ENCODE data around the gene SULF2.

SULF2 gene

DNA sequence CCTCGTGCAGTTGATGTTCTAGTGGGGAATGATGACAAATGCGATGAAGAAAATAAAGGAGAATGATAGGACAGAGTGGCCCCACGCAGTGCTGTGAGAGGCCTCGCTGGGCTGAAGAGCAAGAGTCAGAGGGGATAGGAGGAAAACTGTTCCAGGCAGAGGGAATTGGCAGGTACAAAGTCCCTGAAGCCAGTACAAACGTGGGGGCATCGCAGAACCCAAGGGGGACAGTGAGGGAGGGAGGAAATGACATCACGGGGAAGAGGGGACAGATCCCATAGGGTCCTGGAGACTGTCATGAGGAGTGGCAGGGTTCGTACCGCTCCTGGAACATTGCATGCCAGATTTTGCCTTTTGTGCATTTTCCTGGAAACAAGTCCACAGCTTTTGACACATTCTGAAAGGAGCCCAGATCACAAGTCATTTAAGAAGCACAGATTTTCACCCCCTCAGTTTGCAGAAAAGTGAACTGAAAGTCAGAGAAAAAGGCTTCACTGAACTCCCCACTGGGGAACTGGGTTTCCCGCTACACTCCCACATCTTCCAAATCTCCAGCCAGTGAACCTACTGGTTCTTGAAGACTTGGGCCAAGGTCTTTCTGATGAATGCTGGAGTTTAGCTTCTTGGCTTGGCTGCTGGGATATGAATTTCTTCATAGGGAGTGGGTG lies 77.0 kb downstream of the SULF2 start:
- Histone ChIP-seq H3K27me3 (ENCODE audit: control insufficient read depth, insufficient read depth, low read length) (no peaks in the 10 kb centered on the region), H3K4me1 (ENCODE audit: control insufficient read depth, insufficient read depth, low read length) (no peaks in the 10 kb centered on the region), H3K4me3 (ENCODE audit: low read depth, low read length) (no peak overlapping the region), H3K36me3 (ENCODE audit: control insufficient read depth, insufficient read depth, low read length) (no peaks in the 10 kb centered on the region), H3K9ac (ENCODE audit: low read length) (no peak overlapping the region), H3K27ac (ENCODE audit: low read depth, low read length) (no peak overlapping the region), H3K9me3 (ENCODE audit: control insufficient read depth, insufficient read depth, low read depth, low read length) (no peaks in the 10 kb centered on the region)

DNA sequence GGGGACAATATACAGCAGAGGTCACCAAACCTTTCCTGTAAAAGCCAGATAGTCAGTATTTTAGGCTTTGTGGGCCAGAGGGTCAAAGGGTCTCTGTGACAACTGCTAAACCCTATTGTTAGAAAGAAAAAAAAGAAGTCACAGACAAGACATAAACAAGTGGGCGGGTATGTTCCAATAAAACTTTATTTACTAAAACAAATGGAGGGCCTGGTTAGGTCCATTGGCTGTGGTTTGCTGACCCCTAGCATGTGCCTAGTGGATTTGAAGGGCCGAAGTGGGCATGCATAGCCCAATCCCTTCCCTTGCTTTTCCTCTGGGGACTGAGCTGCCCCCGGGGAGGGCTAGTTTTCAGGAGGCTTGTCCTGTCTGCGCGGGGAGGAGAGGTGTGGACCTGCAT lies 78.9 kb downstream of the SULF2 start:
- Histone ChIP-seq H3K36me3 (ENCODE audit: control insufficient read depth, insufficient read depth, low read length) (peaks cover 7% of the 10 kb centered on the region), H3K27me3 (ENCODE audit: control insufficient read depth, insufficient read depth, low read length) (no peaks in the 10 kb centered on the region), H3K4me1 (ENCODE audit: control insufficient read depth, insufficient read depth, low read length) (no peaks in the 10 kb centered on the region), H3K27ac (ENCODE audit: low read depth, low read length) (no peak overlapping the region), H3K9ac (ENCODE audit: low read length) (no peak overlapping the region), H3K9me3 (ENCODE audit: control insufficient read depth, insufficient read depth, low read depth, low read length) (no peaks in the 10 kb centered on the region), H3K4me3 (ENCODE audit: low read depth, low read length) (no peak overlapping the region)

DNA sequence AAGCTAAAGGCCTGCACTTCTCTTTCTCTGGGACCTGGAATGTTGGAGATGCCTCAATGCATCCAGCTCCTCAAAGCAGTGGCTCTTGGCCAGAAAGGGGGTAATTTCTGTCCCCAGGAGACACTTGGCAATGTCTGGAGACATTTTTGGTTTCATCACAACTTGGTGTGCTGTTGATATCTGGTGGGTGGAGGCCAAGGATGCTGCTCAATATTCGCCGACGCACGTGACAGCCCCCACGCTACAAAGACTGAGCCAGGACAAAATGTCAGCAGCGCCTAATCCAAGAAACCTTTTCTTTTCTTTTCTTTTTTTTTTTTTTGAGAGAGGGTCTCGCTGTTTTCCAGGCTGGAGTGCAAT lies 79.8 kb downstream of the SULF2 start:
- no peak overlapping the region for H3K27ac ChIP-seq (ENCODE audit: low read depth, low read length)
- no peak overlapping the region for H3K4me3 ChIP-seq (ENCODE audit: low read depth, low read length)
- H3K36me3 ChIP-seq (ENCODE audit: control insufficient read depth, insufficient read depth, low read length): peaks cover 12% of the 10 kb centered on the region
- no peak overlapping the region for H3K9ac ChIP-seq (ENCODE audit: low read length)
- no peaks in the 10 kb centered on the region for H3K27me3 ChIP-seq (ENCODE audit: control insufficient read depth, insufficient read depth, low read length)
- no peaks in the 10 kb centered on the region for H3K9me3 ChIP-seq (ENCODE audit: control insufficient read depth, insufficient read depth, low read depth, low read length)
- no peaks in the 10 kb centered on the region for H3K4me1 ChIP-seq (ENCODE audit: control insufficient read depth, insufficient read depth, low read length)

DNA sequence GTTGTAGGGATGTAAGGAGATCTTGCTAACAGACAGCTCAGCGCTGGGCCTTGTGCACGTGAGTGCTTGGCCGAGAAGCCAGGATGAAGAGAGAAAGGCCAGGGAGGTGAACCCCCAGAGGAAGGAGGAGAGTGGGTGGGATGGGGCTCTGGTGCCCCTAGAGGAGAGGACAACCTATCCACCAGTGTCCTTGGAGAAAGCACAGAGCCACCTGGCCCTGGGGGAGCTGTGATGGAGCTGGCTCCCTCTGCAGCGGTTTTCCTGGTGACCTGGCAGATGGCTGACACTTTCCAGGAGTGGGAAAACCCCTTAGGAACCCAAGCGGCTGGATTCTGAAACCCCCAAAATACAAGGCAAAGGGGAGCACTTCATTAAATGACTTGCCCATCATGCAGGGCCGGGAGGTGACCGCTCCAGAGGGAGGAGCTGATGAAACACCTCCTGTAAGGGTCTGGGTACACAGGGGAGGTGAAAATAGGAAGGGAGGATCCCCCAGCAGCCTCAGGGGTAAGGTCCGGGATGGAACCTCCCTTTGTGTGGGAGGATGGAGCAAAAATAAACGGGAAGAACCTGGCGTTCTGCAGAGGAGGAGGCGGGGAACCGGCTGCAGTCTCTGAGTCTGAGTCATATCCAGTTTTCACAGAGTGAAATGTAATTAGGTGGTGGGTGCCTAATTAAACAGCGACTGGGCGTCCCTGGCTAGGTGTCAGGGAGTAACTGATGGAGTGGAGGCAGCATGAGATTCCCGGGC lies 80.4 kb downstream of the SULF2 start:
- no peaks in the 10 kb centered on the region for H3K27me3 ChIP-seq (ENCODE audit: control insufficient read depth, insufficient read depth, low read length)
- no peaks in the 10 kb centered on the region for H3K9me3 ChIP-seq (ENCODE audit: control insufficient read depth, insufficient read depth, low read depth, low read length)
- no peak overlapping the region for H3K27ac ChIP-seq (ENCODE audit: low read depth, low read length)
- no peak overlapping the region for H3K9ac ChIP-seq (ENCODE audit: low read length)
- peaks cover 12% of the 10 kb centered on the region for H3K36me3 ChIP-seq (ENCODE audit: control insufficient read depth, insufficient read depth, low read length)
- H3K4me1 ChIP-seq (ENCODE audit: control insufficient read depth, insufficient read depth, low read length): no peaks in the 10 kb centered on the region
- H3K4me3 ChIP-seq (ENCODE audit: low read depth, low read length): no peak overlapping the region

DNA sequence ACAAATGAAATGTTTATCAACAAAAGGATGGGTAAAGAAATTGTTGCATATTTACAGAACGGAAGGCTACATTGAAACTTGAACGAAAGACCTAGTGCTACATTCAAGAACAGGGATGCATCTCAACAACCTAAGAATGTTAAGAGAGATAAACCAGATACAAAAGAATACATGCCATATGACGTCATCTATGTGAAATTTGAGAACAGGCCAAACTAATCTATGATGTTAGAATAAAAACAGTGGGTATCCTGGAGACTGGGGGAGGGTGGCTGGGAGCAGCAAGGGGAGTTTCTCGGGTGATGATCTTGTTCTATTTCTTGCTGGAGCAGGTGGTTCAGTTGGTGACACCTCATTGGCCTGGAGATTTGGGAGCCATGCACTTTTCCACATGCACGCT lies 81.5 kb downstream of the SULF2 start:
- Histone ChIP-seq H3K4me3 (ENCODE audit: low read depth, low read length) (no peak overlapping the region), H3K4me1 (ENCODE audit: control insufficient read depth, insufficient read depth, low read length) (no peaks in the 10 kb centered on the region), H3K36me3 (ENCODE audit: control insufficient read depth, insufficient read depth, low read length) (peaks cover 19% of the 10 kb centered on the region), H3K27me3 (ENCODE audit: control insufficient read depth, insufficient read depth, low read length) (no peaks in the 10 kb centered on the region), H3K27ac (ENCODE audit: low read depth, low read length) (no peak overlapping the region), H3K9ac (ENCODE audit: low read length) (no peak overlapping the region), H3K9me3 (ENCODE audit: control insufficient read depth, insufficient read depth, low read depth, low read length) (no peaks in the 10 kb centered on the region)

DNA sequence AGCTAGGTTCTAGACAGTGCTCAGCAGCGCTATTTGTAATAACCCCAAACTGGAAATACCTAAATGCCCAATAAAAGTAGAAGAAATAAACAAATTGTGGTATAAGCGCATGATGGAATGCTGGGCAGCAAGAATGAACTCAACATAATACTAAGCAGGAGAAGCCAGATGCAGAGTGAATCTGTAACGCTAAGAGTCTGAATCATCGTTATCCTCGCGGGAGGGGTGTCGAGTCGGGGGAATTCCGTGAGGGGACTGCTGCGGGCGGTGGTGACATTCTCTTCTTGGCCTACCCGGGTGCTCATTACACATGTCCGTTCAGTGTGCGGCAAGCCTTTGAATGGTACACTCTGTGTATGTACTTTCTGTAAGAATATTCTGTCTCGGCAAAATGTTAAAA lies 83.7 kb downstream of the SULF2 start:
- H3K4me1 ChIP-seq (ENCODE audit: control insufficient read depth, insufficient read depth, low read length): no peaks in the 10 kb centered on the region
- H3K4me3 ChIP-seq (ENCODE audit: low read depth, low read length): no peak overlapping the region
- H3K36me3 ChIP-seq (ENCODE audit: control insufficient read depth, insufficient read depth, low read length): peaks cover 19% of the 10 kb centered on the region

DNA sequence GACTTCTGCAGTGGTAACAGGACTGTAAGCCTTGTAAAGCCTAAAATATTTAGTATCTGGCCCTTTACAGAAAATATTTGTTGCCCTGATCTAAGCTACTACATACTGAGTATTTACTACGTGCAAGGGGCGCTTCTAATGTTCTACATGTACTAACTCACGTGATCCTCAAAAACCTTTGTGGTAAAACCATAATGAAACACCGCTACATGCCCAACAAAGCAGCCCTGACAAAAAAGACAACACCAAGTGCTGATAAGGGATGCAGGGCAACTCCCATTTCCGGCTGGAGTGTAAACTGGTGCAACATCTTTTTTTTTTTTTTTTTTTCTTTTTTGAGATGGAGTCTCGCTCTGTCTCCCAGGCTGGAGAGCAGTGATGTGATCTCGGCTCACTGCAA lies 85.0 kb downstream of the SULF2 start:
- H3K4me1 ChIP-seq (ENCODE audit: control insufficient read depth, insufficient read depth, low read length): no peaks in the 10 kb centered on the region
- H3K27ac ChIP-seq (ENCODE audit: low read depth, low read length): no peak overlapping the region
- H3K27me3 ChIP-seq (ENCODE audit: control insufficient read depth, insufficient read depth, low read length): no peaks in the 10 kb centered on the region
- no peak overlapping the region for H3K9ac ChIP-seq (ENCODE audit: low read length)
- no peaks in the 10 kb centered on the region for H3K9me3 ChIP-seq (ENCODE audit: control insufficient read depth, insufficient read depth, low read depth, low read length)
- H3K36me3 ChIP-seq (ENCODE audit: control insufficient read depth, insufficient read depth, low read length): peaks cover 19% of the 10 kb centered on the region
- H3K4me3 ChIP-seq (ENCODE audit: low read depth, low read length): no peak overlapping the region

More for the DNA sequence above, 83.7 kb downstream of the SULF2 start:
- Histone ChIP-seq H3K27me3 (ENCODE audit: control insufficient read depth, insufficient read depth, low read length) (no peaks in the 10 kb centered on the region), H3K9me3 (ENCODE audit: control insufficient read depth, insufficient read depth, low read depth, low read length) (no peaks in the 10 kb centered on the region), H3K9ac (ENCODE audit: low read length) (no peak overlapping the region), H3K27ac (ENCODE audit: low read depth, low read length) (no peak overlapping the region)

DNA sequence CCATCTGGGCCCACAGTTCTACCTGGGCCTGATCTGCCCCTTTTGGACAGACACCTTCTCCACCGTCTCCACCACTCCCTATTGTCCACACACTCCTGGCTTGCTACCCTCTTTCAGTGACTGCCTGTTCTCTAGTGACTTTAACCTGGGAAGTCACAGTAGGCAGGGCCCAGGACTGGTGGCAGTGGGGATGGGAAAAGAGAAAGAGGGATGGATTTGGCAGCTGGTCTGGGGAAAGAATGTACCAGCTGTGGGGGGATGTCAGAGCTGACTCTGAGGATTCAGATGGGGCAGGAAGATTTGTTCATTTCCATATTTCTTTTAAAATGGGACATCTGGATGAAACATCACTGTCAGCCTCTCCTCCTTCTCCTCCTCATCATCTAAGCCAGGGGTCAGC lies 85.5 kb downstream of the SULF2 start:
- peaks cover 19% of the 10 kb centered on the region for H3K36me3 ChIP-seq (ENCODE audit: control insufficient read depth, insufficient read depth, low read length)
- H3K27me3 ChIP-seq (ENCODE audit: control insufficient read depth, insufficient read depth, low read length): no peaks in the 10 kb centered on the region
- no peaks in the 10 kb centered on the region for H3K4me1 ChIP-seq (ENCODE audit: control insufficient read depth, insufficient read depth, low read length)

DNA sequence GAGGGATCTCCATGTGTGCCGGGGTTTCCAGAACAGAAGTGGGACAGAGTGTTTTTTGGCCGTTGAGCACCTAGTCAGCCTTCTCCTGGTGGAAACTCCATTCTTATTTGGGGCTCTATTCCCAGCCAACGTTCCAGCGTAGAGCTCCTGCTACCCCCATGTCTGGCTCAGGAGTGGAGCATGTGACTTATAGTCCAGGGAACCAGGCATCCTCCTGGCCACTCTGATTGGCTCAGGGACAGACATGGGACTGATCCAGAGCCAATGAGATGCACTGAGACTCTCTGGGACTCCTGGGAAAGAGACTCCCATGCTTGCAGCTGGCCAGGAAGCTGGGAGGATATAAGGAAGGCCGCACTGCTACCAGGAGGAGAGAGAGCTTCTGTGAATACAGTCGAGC lies 87.1 kb downstream of the SULF2 start:
- Histone ChIP-seq H3K27ac (ENCODE audit: low read depth, low read length) (no peak overlapping the region), H3K4me3 (ENCODE audit: low read depth, low read length) (no peak overlapping the region), H3K9me3 (ENCODE audit: control insufficient read depth, insufficient read depth, low read depth, low read length) (peaks cover 1% of the 10 kb centered on the region; the same call in 1 of the 2 replicates), H3K9ac (ENCODE audit: low read length) (no peak overlapping the region), H3K36me3 (ENCODE audit: control insufficient read depth, insufficient read depth, low read length) (peaks cover 19% of the 10 kb centered on the region), H3K4me1 (ENCODE audit: control insufficient read depth, insufficient read depth, low read length) (no peaks in the 10 kb centered on the region), H3K27me3 (ENCODE audit: control insufficient read depth, insufficient read depth, low read length) (no peaks in the 10 kb centered on the region)

More for the DNA sequence above, 85.5 kb downstream of the SULF2 start:
- Histone ChIP-seq H3K27ac (ENCODE audit: low read depth, low read length) (no peak overlapping the region), H3K9ac (ENCODE audit: low read length) (no peak overlapping the region), H3K4me3 (ENCODE audit: low read depth, low read length) (no peak overlapping the region), H3K9me3 (ENCODE audit: control insufficient read depth, insufficient read depth, low read depth, low read length) (no peaks in the 10 kb centered on the region)

DNA sequence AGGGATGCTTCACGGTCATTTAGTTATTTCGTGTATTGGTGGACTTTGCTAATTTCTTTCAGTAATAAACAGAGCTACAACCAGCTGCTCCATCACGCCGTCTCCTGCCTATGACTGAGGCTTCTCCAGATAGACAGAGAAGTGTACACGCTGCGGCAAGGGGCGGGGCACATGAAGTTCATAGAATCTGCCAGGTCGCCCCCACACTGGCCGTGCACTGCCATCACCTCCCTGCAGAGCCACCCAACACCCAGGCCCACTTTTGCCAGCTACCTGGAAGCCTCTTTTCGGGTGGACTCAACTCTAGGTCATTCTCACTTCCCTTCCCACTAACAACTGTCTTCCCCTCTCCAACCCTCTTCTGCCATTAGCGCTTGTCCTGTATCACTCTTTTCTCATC lies 88.4 kb downstream of the SULF2 start:
- Histone ChIP-seq H3K27ac (ENCODE audit: low read depth, low read length) (no peak overlapping the region), H3K36me3 (ENCODE audit: control insufficient read depth, insufficient read depth, low read length) (peaks cover 17% of the 10 kb centered on the region), H3K4me3 (ENCODE audit: low read depth, low read length) (no peak overlapping the region)

DNA sequence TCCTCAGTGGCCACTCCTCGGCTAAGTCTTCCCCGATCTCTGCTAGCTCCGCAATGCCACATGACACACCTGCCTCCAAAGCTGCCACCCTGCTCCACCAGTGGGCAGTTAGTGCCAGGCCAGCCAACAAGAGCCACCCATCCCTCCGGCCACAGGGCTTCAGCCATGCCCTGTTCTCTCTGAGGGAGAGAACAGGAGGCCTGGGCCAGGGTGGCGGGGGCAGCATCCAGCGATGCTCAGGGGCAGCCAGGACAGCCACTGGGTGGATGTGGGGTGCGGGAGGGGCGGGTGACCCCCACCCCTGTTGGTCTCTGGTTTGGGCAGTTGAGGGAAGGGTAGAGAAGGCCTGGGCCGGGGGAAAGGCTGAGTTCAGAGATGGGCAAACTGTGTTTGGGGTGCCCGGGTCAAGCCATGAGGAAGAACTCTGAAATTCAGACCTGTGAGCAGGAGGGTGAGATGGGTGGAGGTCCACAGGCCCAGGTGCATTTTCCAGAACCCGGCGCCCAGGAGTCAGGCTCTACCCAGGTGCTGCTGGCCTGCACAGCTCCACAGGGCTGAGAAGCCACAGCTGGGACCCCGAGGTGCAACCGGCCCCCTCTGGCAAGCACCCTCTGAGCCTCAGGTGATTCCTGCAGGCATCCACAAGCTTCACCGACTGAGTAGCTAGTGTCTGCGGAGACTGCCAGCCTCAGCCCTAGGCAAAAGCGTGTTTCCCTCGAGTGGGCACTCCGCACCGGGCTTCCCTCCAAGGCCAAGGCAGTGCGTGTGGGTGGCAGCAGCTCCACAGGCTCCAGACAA lies 91.1 kb downstream of the SULF2 start:
- Histone ChIP-seq H3K9me3 (ENCODE audit: control insufficient read depth, insufficient read depth, low read depth, low read length) (peaks cover 22% of the 10 kb centered on the region; the same call in 1 of the 2 replicates), H3K27me3 (ENCODE audit: control insufficient read depth, insufficient read depth, low read length) (no peaks in the 10 kb centered on the region), H3K4me1 (ENCODE audit: control insufficient read depth, insufficient read depth, low read length) (peaks cover 3% of the 10 kb centered on the region; the same call in 1 of the 2 replicates), H3K27ac (ENCODE audit: low read depth, low read length) (no peak overlapping the region), H3K36me3 (ENCODE audit: control insufficient read depth, insufficient read depth, low read length) (peaks cover 12% of the 10 kb centered on the region), H3K4me3 (ENCODE audit: low read depth, low read length) (no peak overlapping the region), H3K9ac (ENCODE audit: low read length) (no peak overlapping the region)

More for the DNA sequence above, 88.4 kb downstream of the SULF2 start:
- Histone ChIP-seq H3K4me1 (ENCODE audit: control insufficient read depth, insufficient read depth, low read length) (no peaks in the 10 kb centered on the region), H3K27me3 (ENCODE audit: control insufficient read depth, insufficient read depth, low read length) (no peaks in the 10 kb centered on the region), H3K9ac (ENCODE audit: low read length) (no peak overlapping the region), H3K9me3 (ENCODE audit: control insufficient read depth, insufficient read depth, low read depth, low read length) (peaks cover 9% of the 10 kb centered on the region; the same call in 1 of the 2 replicates)
